GM21786 (cell line): ENCODE measurements around the gene DNAJC5G.
"Not testable (repeated sequence)": the region's sequence is repeated elsewhere in the genome, so short reads cannot be mapped to it uniquely, and the experiment has no call there.

Experiments
- ATAC-seq: cut with Tn5 transposase; IDR thresholded peaks from one replicate; pipeline ENCODE4 v1.9.1; 2021; ENCODE audit not compliant: unreplicated experiment

Gene DNAJC5G

GRCh38 chr2:27251766-27252165 is 23.5 kb upstream of the DNAJC5G start:
- ATAC-seq: no peak

GRCh38 chr2:27255187-27255586 is 20.0 kb upstream of the DNAJC5G start:
- ATAC-seq: no peak

GRCh38 chr2:27255660-27256059 is 19.6 kb upstream of the DNAJC5G start:
- ATAC-seq: no peak

GRCh38 chr2:27256855-27257454 is 18.3 kb upstream of the DNAJC5G start:
- no peak for ATAC-seq

- no peak for ATAC-seq
Measured at GRCh38 chr2:27258051-27258450, 17.2 kb upstream of the DNAJC5G start.

GRCh38 chr2:27261241-27261925 is 13.8 kb upstream of the DNAJC5G start:
- no peak for ATAC-seq

- ATAC-seq: no peak
Measured at GRCh38 chr2:27261926-27262298, 13.3 kb upstream of the DNAJC5G start.

- ATAC-seq: no peak
Measured at GRCh38 chr2:27262379-27263286, 12.6 kb upstream of the DNAJC5G start, which contains the start of gene SLC30A3. SLC30A3 (minus strand) TSS chr2:27263047; CDS start chr2:27262906, 141 bp downstream.

- ATAC-seq: no peak
Measured at GRCh38 chr2:27263287-27264252, 11.7 kb upstream of the DNAJC5G start.

GRCh38 chr2:27264253-27264752 is 10.9 kb upstream of the DNAJC5G start:
- ATAC-seq: no peak

GRCh38 chr2:27264753-27265535 is 10.3 kb upstream of the DNAJC5G start:
- ATAC-seq: no peak

GRCh38 chr2:27265536-27265870 is 9.7 kb upstream of the DNAJC5G start:
- no peak for ATAC-seq

- not testable (repeated sequence) for ATAC-seq
Measured at GRCh38 chr2:27268296-27268695, 6.9 kb upstream of the DNAJC5G start.

- ATAC-seq: no peak
Measured at GRCh38 chr2:27270131-27270530, 5.1 kb upstream of the DNAJC5G start.

- ATAC-seq: no peak
Measured at GRCh38 chr2:27270670-27271069, 4.6 kb upstream of the DNAJC5G start.

GRCh38 chr2:27271631-27272340 is 3.4 kb upstream of the DNAJC5G start:
- no peak for ATAC-seq

GRCh38 chr2:27272537-27273522 is 2.4 kb upstream of the DNAJC5G start:
- ATAC-seq: not testable (repeated sequence)

- no peak for ATAC-seq
Measured at GRCh38 chr2:27278010-27278409, 2.8 kb downstream of the DNAJC5G start.
